Measurements from ENCODE around the gene CYP2J2. TPM values are rescaled to one million over a fixed set of nuclear protein-coding genes. Genes with fewer than 3 reads are reported as not detected.
"Not testable (repeated sequence)": the region's sequence is repeated elsewhere in the genome, so short reads cannot be mapped to it uniquely, and the experiment has no call there.

The CYP2J2 gene
- total RNA-seq, 1 donor from 2014 or later, result 1.9 TPM

DNA sequence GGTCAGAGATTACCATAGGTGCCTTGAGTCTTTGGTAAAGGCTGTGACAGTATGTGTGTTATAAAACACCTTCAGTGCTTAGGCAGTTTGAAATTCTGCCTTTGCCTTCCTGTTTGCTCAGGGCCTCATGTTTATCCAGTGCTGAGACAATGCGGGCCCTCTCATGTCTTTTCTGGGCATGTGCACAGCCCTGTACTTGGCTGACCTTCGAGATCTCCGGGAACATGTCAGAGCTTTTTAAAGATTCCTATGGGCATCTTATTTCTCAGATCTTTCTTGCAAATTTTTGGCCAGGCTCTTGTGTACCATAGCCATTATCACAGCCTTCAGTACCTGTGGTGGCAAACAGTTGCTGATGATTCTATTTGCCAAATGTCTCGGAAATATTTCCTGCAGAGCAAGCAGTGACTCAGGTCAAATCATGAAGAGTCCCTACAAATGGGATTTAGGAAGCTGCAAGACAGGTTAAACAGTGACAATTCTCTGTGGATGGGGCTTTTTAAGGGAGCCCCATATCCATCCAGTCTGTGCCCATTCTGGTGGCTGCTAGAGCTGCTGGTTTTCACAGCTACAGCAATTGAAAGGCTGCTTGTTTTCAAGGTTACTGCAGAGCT, 69.7 kb downstream of the CYP2J2 start:
- no peak for TF ChIP-seq CTCF (IDR thresholded peaks at IDR 0.05; ENCODE audit: insufficient read depth, low read length, poor library complexity, severe bottlenecking)
- H3K4me3 ChIP-seq (ENCODE audit: low read depth, low read length), result no peak overlapping the region
- DNase-seq (ENCODE audit: low read depth), result no peak

DNA sequence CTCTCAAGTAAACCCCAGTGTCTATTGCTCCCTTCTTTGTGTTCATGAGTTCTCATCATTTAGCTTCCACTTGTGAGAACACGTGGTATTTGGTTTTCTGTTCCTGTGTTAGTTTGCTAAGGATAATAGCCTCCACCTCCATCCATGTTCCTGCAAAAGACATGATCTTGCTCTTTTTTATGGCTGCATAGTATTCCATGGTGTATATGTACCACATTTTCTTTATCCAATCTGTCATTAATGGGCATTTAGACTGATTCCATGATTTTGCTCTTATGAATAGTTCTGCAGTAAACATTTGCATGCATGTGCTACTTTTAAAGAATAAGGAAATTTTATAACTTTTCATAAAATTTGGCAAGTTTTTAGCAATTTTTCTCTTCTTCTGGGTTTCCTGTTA, 71.3 kb downstream of the CYP2J2 start:
- not testable (repeated sequence) for DNase-seq (ENCODE audit: low read depth); H3K27me3 ChIP-seq (ENCODE audit: control insufficient read depth, insufficient read depth, low read length); H3K36me3 ChIP-seq (ENCODE audit: control insufficient read depth, insufficient read depth, low read length); H3K4me3 ChIP-seq (ENCODE audit: low read depth, low read length)

More for the DNA sequence above, 69.7 kb downstream of the CYP2J2 start:
- Histone ChIP-seq H3K36me3 (ENCODE audit: control insufficient read depth, insufficient read depth, low read length) (no peaks in the 10 kb centered on the region), H3K27me3 (ENCODE audit: control insufficient read depth, insufficient read depth, low read length) (no peaks in the 10 kb centered on the region)

- DNase-seq (ENCODE audit: low read depth), result no peak
- TF ChIP-seq CTCF (IDR thresholded peaks at IDR 0.05; ENCODE audit: insufficient read depth, low read length, poor library complexity, severe bottlenecking), result no peak
- Histone ChIP-seq H3K27me3 (ENCODE audit: control insufficient read depth, insufficient read depth, low read length) (no peaks in the 10 kb centered on the region), H3K4me3 (ENCODE audit: low read depth, low read length) (no peak overlapping the region), H3K36me3 (ENCODE audit: control insufficient read depth, insufficient read depth, low read length) (no peaks in the 10 kb centered on the region)
Observed at GRCh38 chr1:59852117-59852516, 74.5 kb downstream of the CYP2J2 start.

DNA sequence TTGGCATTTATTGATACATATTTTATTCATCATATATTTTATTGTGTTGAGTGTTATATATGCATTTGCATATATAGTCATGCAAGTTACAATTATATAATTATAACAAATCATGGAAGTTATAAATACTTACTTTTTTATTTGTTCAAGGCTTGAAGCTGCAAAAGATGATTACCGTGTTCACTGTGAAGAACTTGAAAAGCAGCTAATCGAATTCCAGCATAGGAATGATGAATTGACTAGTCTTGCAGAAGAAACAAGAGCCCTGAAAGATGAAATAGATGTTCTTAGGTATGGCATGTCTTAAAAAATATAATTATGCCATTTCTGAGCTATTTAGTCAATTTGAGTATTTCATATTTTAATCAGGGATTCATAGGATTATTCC, 79.7 kb downstream of the CYP2J2 start:
- Histone ChIP-seq H3K36me3 (ENCODE audit: control insufficient read depth, insufficient read depth, low read length) (no peaks in the 10 kb centered on the region), H3K4me3 (ENCODE audit: low read depth, low read length) (no peak overlapping the region), H3K27me3 (ENCODE audit: control insufficient read depth, insufficient read depth, low read length) (no peaks in the 10 kb centered on the region)
- TF ChIP-seq CTCF (IDR thresholded peaks at IDR 0.05; ENCODE audit: insufficient read depth, low read length, poor library complexity, severe bottlenecking), result no peak
- DNase-seq (ENCODE audit: low read depth), result no peak

- Histone ChIP-seq H3K4me3 (ENCODE audit: low read depth, low read length) (no peak overlapping the region), H3K27me3 (ENCODE audit: control insufficient read depth, insufficient read depth, low read length) (no peaks in the 10 kb centered on the region), H3K36me3 (ENCODE audit: control insufficient read depth, insufficient read depth, low read length) (no peaks in the 10 kb centered on the region)
- TF ChIP-seq CTCF (IDR thresholded peaks at IDR 0.05; ENCODE audit: insufficient read depth, low read length, poor library complexity, severe bottlenecking), result no peak
- no peak for DNase-seq (ENCODE audit: low read depth)
Observed at GRCh38 chr1:59846209-59846894, 80.2 kb downstream of the CYP2J2 start.

GRCh38 chr1:59845091-59845490, 81.5 kb downstream of the CYP2J2 start:
- no peak for TF ChIP-seq CTCF (IDR thresholded peaks at IDR 0.05; ENCODE audit: insufficient read depth, low read length, poor library complexity, severe bottlenecking)
- H3K36me3 ChIP-seq (ENCODE audit: control insufficient read depth, insufficient read depth, low read length), result peaks cover 2% of the 10 kb centered on the region
- no peak for DNase-seq (ENCODE audit: low read depth)

More at GRCh38 chr1:59845091-59845490, 81.5 kb downstream of the CYP2J2 start:
- Histone ChIP-seq H3K27me3 (ENCODE audit: control insufficient read depth, insufficient read depth, low read length) (no peaks in the 10 kb centered on the region), H3K4me3 (ENCODE audit: low read depth, low read length) (no peak overlapping the region)

Other genes starting within 250 kb of the CYP2J2 start
- gene HOOK1, start 111.8 kb downstream of the CYP2J2 start, total RNA-seq, result 8.9 and 10.9 TPM in 2 replicates
- gene C1orf87, start 147.0 kb upstream of the CYP2J2 start, total RNA-seq, result not detected in 2 replicates

All from kidney epithelial cell (primary cell).